ENCODE measurements around the gene NLGN4Y.

GRCh38 chrY:14871971-14872370 lies 347.6 kb downstream of the NLGN4Y start:
- TF ChIP-seq CTCF (IDR thresholded peaks at IDR 0.05) (no peak), POLR2A (IDR thresholded peaks at IDR 0.05) (no peak), EP300 (IDR thresholded peaks at IDR 0.05) (no peak)
